GM12864 (cell line): ENCODE results near the gene C1orf105.

Source experiments
- DNase-seq: peaks from one replicate; pipeline ENCODE4 v3.0.0-alpha.2; 2011; ENCODE audit warnings: low read depth
- H3K4me3 ChIP-seq: 2 replicates; pipeline ENCODE4 v1.5.1; 2011; ENCODE audit warnings: mild to moderate bottlenecking, low read depth, low read length, control low read depth
- CTCF ChIP-seq: IDR thresholded peaks from 2 replicates; pipeline ENCODE4 v1.5.1; 2011; ENCODE audit warnings: low read depth, mild to moderate bottlenecking, moderate library complexity, low read length, control low read depth, inconsistent platforms; ENCODE audit errors: missing control alignments

Gene C1orf105

GRCh38 chr1:172460887-172461315 lies 40.4 kb downstream of the C1orf105 start:
- no peak overlapping the region for H3K4me3 ChIP-seq
- no peak for DNase-seq
- TF ChIP-seq CTCF: no peak

GRCh38 chr1:172465617-172466016 lies 45.1 kb downstream of the C1orf105 start:
- DNase-seq: no peak
- H3K4me3 ChIP-seq: no peak overlapping the region
- no peak for TF ChIP-seq CTCF

GRCh38 chr1:172466795-172467407 lies 46.4 kb downstream of the C1orf105 start:
- H3K4me3 ChIP-seq: no peak overlapping the region
- TF ChIP-seq CTCF: no peak
- DNase-seq: no peak

- H3K4me3 ChIP-seq: no peak overlapping the region
- no peak for DNase-seq
- no peak for TF ChIP-seq CTCF
These were observed 47.0 kb downstream of the C1orf105 start for GRCh38 chr1:172467446-172467845.

- no peak for DNase-seq
- no peak overlapping the region for H3K4me3 ChIP-seq
- TF ChIP-seq CTCF: no peak
These were observed 47.8 kb downstream of the C1orf105 start for GRCh38 chr1:172468296-172468695.

GRCh38 chr1:172469717-172470116 lies 49.2 kb downstream of the C1orf105 start:
- TF ChIP-seq CTCF: no peak
- no peak for DNase-seq

GRCh38 chr1:172470149-172470548 lies 49.7 kb downstream of the C1orf105 start:
- DNase-seq: no peak
- TF ChIP-seq CTCF: no peak

More at GRCh38 chr1:172469717-172470116, 49.2 kb downstream of the C1orf105 start:
- no peak overlapping the region for H3K4me3 ChIP-seq

More at GRCh38 chr1:172470149-172470548, 49.7 kb downstream of the C1orf105 start:
- no peak overlapping the region for H3K4me3 ChIP-seq
